ENCODE data around the gene RANGRF. TPM values are rescaled to one million over a fixed set of nuclear protein-coding genes. Genes with fewer than 3 reads are reported as not detected.

RANGRF gene
- total and polyA plus RNA-seq, 9 of the 15 experiments (the other 6 are each of a cell fraction or from before 2014, with no cell fraction given) = 7.6 to 60.0 (median 16.0) TPM

- Histone ChIP-seq H2AFZ (ENCODE audit: low read depth, low read length) (peak overlapping the region; percentile 61; the same call in 1 of the 2 replicates), H3K4me3 (no peak overlapping the region), H3K9me3 (replicated peaks; ENCODE audit: control insufficient read depth, insufficient read depth, low read depth, low read length) (no peaks in the 10 kb centered on the region; the same call in 1 of the 2 replicates), H3K27me3 (ENCODE audit: control insufficient read depth in 2 of 2, insufficient read depth in 2 of 2, low read length in 2 of 2) (no peaks in the 10 kb centered on the region), H3K27ac (ENCODE audit: extremely low read depth, low read depth, low read length) (no peak overlapping the region), H3K4me2 (ENCODE audit: insufficient read depth, low read length) (peak overlapping the region; percentile 38; the same call in 1 of the 2 replicates), H3K4me1 (replicated peaks in 1 of 2; ENCODE audit: control insufficient read depth in 2 of 2, insufficient read depth in 2 of 2, low read length in 2 of 2) (peaks cover 7 to 8% of the 10 kb centered on the region in 2 experiments; a peak in 4 of 5 replicates), H3K79me2 (ENCODE audit: control insufficient read depth, insufficient read depth, low read length) (no peaks in the 10 kb centered on the region), H3K36me3 (ENCODE audit: control insufficient read depth, insufficient read depth, low read length) (no peaks in the 10 kb centered on the region), H4K20me1 (replicated peaks; ENCODE audit: control insufficient read depth, insufficient read depth, low read length) (no peaks in the 10 kb centered on the region), H3K9ac (ENCODE audit: insufficient read depth in 1 of 2, low read depth in 2 of 2, low read length in 2 of 2) (no peak overlapping the region), H3K9me1 (ENCODE audit: control insufficient read depth, insufficient read depth, low read length) (no peaks in the 10 kb centered on the region)
- FAIRE-seq (no peak), ATAC-seq (no peak), DNase-seq (ENCODE audit: extremely low read depth in 1 of 4, low spot score in 3 of 4) (no peak)
- no peak for TF ChIP-seq GTF2B (IDR thresholded peaks at IDR 0.05; ENCODE audit: extremely low read depth, insufficient read length)
- TF ChIP-seq SMARCA5 (IDR thresholded peaks at IDR 0.05) = 0 out of 2 replicates have a peak, but pooled peaks have one; percentile 11
- TF ChIP-seq ZNF512 (tag; IDR thresholded peaks at IDR 0.05) = peak; percentile 73
- TF ChIP-seq PKNOX1 (IDR thresholded peaks at IDR 0.05) = peak; percentile 25; the same call in 1 of the 2 replicates
- ChIA-PET CTCF (ENCODE audit: low intra/inter-chr PET ratio) (no interaction called here), POLR2A (no interaction called here)
- BruUV-seq (replicated peaks) = no TSS peak
- in situ Hi-C loops (cut with MboI) (loop anchor here (5.0 kb wide), 1 partner anchor 178 kb away; the partner anchor contains the start of gene HES7), intact Hi-C loops (cut with micrococcal nuclease) (loop anchor here (2.0 to 10.0 kb wide), 4 partner anchors 77 to 178 kb away; partner anchors contain the start of gene HES7)
- 42% methylated on average over 3 of the region's 3 CpGs for WGBS (ENCODE audit: insufficient coverage, low coverage, missing lambda C conversion rate)
Observed at GRCh38 chr17:8300226-8300625, 11.8 kb downstream of the RANGRF start.

Measured in K562 (cell line).